PC-9 (cell line): ENCODE data around the gene ESPNL. TPM values are rescaled to one million over a fixed set of nuclear protein-coding genes. Genes with fewer than 3 reads are reported as not detected.

Experiments
- BruUV-seq: library from RNA; stranded (reverse); fragments of 400-500 nt; replicated peaks from 2 replicates; lab custom pipeline; 2021; lab: Mats Ljungman, UMichigan
- CTCF ChIA-PET: fragments of 300-600 bp; sonication (Branson Sonifier 250); formaldehyde crosslinking; loops from one replicate; lab custom pipeline; 2022; ENCODE audit warnings: antibody characterized with exemption; lab: Charles Lee
- POLR2A ChIA-PET: fragments of 300-600 bp; sonication (Branson Sonifier 250); formaldehyde crosslinking; loops from one replicate; lab custom pipeline; 2022; ENCODE audit warnings: antibody characterized with exemption; ENCODE audit not compliant: unreplicated experiment; lab: Charles Lee
- DNase-seq, 2 experiments: peaks; one replicate each; pipeline versions ENCODE4 v3.0.0 to v3.0.0-alpha.2; 2015 to 2022; ENCODE audit warnings: mixed read lengths in 1 of 2
- H2AFZ ChIP-seq: fragments of 200-600 bp; sonication (generic); 2 replicates; pipeline ENCODE4 v1.8.1; 2017; ENCODE audit warnings: antibody characterized with exemption
- H3F3A ChIP-seq: fragments of 200-600 bp; sonication (generic); 2 replicates; pipeline ENCODE4 v1.8.1; 2017; ENCODE audit warnings: antibody characterized with exemption, mild to moderate bottlenecking, low read depth; ENCODE audit not compliant: insufficient read depth
- H3K27ac ChIP-seq: fragments of 200-600 bp; sonication (generic); 2 replicates; pipeline ENCODE4 v1.6.1; 2016; ENCODE audit warnings: mixed run types
- H3K27me3 ChIP-seq: fragments of 200-600 bp; sonication (generic); 2 replicates; pipeline ENCODE4 v1.6.1; 2016; ENCODE audit warnings: low read depth, mixed run types; ENCODE audit not compliant: insufficient read depth
- H3K36me3 ChIP-seq: fragments of 200-600 bp; sonication (generic); 2 replicates; pipeline ENCODE4 v1.6.1; 2016; ENCODE audit warnings: low read depth, mixed run types
- H3K4me1 ChIP-seq: fragments of 200-600 bp; sonication (generic); replicated peaks from 2 replicates; pipeline ENCODE4 v1.6.1; 2016; ENCODE audit warnings: mixed run types; ENCODE audit not compliant: insufficient read depth
- H3K4me2 ChIP-seq: fragments of 200-600 bp; sonication (generic); 2 replicates; pipeline ENCODE4 v1.6.1; 2017; ENCODE audit warnings: mixed run types
- H3K4me3 ChIP-seq: fragments of 200-600 bp; sonication (generic); 2 replicates; pipeline ENCODE4 v1.6.1; 2016; ENCODE audit warnings: mixed run types
- H3K79me2 ChIP-seq: fragments of 200-600 bp; sonication (generic); 2 replicates; pipeline ENCODE4 v1.6.1; 2017; ENCODE audit warnings: low read depth, mixed run types
- H3K9me2 ChIP-seq: fragments of 200-600 bp; sonication (generic); 2 replicates; pipeline ENCODE4 v1.8.1; 2017; ENCODE audit warnings: mild to moderate bottlenecking; ENCODE audit not compliant: insufficient read depth
- H3K9me3 ChIP-seq: fragments of 200-600 bp; sonication (generic); 2 replicates; pipeline ENCODE4 v1.8.1; 2016; ENCODE audit warnings: low read depth; ENCODE audit not compliant: insufficient read depth
- H4K20me1 ChIP-seq: fragments of 200-600 bp; sonication (generic); 2 replicates; pipeline ENCODE4 v1.8.1; 2017; ENCODE audit not compliant: insufficient read depth
- EZH2 ChIP-seq: fragments of 200-600 bp; sonication (generic); IDR thresholded peaks from 2 replicates; pipeline ENCODE4 v1.8.0; 2017; ENCODE audit warnings: antibody characterized with exemption, low read depth
- intact Hi-C: fragments of 100-400 bp; cut with micrococcal nuclease; formaldehyde crosslinking; loops from one replicate; pipeline ENCODE4 v1.10.0; 2022; ENCODE audit not compliant: unreplicated experiment
- total RNA-seq: library from RNA; stranded (reverse); gene quantifications from 2 replicates; pipeline ENCODE4 v1.2.3, GENCODE V29; 2021
- TF ChIP-seq, protein P1 (sequence below): fragments of 200-600 bp; sonication (generic); conservative IDR thresholded peaks from 2 replicates; pipeline ENCODE4 v1.6.1; 2017; ENCODE audit warnings: mixed run types, antibody characterized with exemption, mild to moderate bottlenecking, moderate library complexity

Gene ESPNL
- total RNA-seq, 1 experiment from 2014 or later, result 1.1 TPM

DNA sequence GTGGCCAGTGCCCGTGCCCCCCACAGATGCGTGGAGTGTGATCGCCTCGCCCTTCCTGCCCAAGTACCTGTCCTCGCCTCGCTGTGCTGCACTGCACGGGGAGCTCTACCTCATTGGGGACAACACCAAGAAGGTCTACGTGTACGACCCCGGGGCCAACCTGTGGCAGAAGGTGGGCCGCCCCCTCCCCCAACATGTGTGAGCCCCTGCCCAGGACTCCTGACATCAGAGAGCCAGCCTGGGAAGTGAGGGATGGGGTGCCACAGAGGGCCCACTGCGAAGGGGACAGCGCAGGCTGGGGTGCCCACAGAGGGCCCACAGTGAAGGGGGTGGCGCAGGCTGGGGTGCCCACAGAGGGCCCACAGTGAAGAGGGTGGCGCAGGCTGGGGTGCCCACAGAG lies 48.8 kb downstream of the ESPNL start:
- Histone ChIP-seq H3K27ac (no peak overlapping the region), H3K27me3 (no peaks in the 10 kb centered on the region), H4K20me1 (no peaks in the 10 kb centered on the region), H3K9me3 (no peaks in the 10 kb centered on the region), H2AFZ (no peak overlapping the region), H3K4me1 (peaks cover 13% of the 10 kb centered on the region), H3K4me3 (no peak overlapping the region), H3K4me2 (no peak overlapping the region), H3F3A (peaks cover 14% of the 10 kb centered on the region), H3K9me2 (no peaks in the 10 kb centered on the region), H3K36me3 (no peaks in the 10 kb centered on the region), H3K79me2 (no peaks in the 10 kb centered on the region)
- POLR2A ChIA-PET, result no interaction called here
- CTCF ChIA-PET, result no interaction called here
- BruUV-seq, result no TSS peak
- no peak for TF ChIP-seq EZH2
- TF ChIP-seq, protein P1, sequence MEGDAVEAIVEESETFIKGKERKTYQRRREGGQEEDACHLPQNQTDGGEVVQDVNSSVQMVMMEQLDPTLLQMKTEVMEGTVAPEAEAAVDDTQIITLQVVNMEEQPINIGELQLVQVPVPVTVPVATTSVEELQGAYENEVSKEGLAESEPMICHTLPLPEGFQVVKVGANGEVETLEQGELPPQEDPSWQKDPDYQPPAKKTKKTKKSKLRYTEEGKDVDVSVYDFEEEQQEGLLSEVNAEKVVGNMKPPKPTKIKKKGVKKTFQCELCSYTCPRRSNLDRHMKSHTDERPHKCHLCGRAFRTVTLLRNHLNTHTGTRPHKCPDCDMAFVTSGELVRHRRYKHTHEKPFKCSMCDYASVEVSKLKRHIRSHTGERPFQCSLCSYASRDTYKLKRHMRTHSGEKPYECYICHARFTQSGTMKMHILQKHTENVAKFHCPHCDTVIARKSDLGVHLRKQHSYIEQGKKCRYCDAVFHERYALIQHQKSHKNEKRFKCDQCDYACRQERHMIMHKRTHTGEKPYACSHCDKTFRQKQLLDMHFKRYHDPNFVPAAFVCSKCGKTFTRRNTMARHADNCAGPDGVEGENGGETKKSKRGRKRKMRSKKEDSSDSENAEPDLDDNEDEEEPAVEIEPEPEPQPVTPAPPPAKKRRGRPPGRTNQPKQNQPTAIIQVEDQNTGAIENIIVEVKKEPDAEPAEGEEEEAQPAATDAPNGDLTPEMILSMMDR, result no peak
- DNase-seq, result no peak
- intact Hi-C loops, result loop anchor here (10.0 kb wide), 1 partner anchor 96 kb away; the partner anchor contains the start of gene HES6

DNA sequence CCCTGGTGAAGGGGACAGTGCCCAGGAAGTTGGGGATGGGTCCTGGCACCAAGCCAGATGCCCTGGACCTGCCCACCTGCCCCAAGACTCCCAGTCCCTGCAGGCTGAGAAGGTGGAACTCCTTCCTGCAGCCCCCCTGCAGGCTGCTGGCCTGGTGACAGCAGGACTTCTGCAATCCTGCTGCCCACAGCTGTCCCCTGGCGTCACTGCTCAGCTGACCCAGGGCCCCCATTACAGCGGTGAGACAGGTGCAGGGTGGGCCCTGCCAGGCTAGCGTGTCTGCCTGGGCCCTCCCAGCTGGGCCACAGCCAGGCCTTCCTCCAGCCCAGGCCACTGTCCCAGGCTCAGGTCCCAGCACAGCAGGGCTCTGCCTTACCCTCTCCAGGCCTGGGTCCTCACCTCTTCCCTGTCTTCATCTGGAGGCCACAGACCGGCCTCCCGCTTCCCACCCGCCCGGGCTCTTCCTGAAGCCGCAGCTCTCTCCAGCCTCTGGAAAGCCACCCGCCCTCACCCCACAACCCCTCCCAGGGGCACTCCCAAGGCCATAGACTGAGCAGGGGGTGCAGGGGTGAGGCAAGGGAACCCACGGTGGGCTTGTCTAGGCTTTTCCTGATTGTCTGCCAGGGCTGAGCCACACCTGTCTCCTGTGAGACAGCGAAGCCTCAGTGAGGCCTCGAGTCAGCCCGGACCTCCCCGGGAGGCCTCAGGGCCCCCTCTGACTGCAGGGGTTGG lies 49.9 kb downstream of the ESPNL start:
- H3K36me3 ChIP-seq, result no peaks in the 10 kb centered on the region
- DNase-seq, result no peak
- ChIA-PET POLR2A (no interaction called here), CTCF (no interaction called here)
- H2AFZ ChIP-seq, result no peak overlapping the region
- H4K20me1 ChIP-seq, result no peaks in the 10 kb centered on the region
- H3K4me2 ChIP-seq, result no peak overlapping the region
- no peak for TF ChIP-seq EZH2
- TF ChIP-seq, protein P1, result no peak
- H3K9me3 ChIP-seq, result no peaks in the 10 kb centered on the region
- H3F3A ChIP-seq, result peaks cover 8% of the 10 kb centered on the region; the same call in 1 of the 2 replicates
- H3K9me2 ChIP-seq, result no peaks in the 10 kb centered on the region
- no TSS peak for BruUV-seq
- H3K27me3 ChIP-seq, result no peaks in the 10 kb centered on the region
- H3K4me3 ChIP-seq, result no peak overlapping the region
- no peak overlapping the region for H3K27ac ChIP-seq
- peaks cover 11% of the 10 kb centered on the region for H3K4me1 ChIP-seq
- H3K79me2 ChIP-seq, result no peaks in the 10 kb centered on the region
- intact Hi-C loops, result loop anchor here (10.0 kb wide), 1 partner anchor 95 kb away; the partner anchor contains the start of gene HES6

DNA sequence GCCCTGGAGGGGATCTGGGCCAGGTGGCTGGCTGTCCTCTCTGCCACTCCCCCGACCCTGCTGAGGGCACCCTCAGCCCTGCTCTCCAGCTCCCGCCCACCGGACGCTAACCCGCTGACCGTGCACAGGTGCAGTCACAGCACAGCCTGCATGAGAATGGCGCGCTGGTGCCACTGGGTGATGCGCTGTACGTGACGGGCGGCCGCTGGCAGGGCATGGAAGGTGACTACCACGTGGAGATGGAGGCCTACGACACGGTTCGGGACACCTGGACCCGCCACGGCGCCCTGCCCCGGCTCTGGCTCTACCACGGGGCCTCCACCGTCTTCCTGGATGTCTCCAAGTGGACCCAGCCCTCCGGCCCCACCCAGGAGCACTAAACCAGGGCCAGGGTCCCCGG lies 50.5 kb downstream of the ESPNL start:
- no peaks in the 10 kb centered on the region for H3K9me2 ChIP-seq
- H3K4me3 ChIP-seq, result no peak overlapping the region
- POLR2A ChIA-PET, result interaction anchor here (0.6 kb wide), 1 partner anchor 137 kb away, joined by 5 read pairs; the partner anchor contains the start of gene PER2
- H3K9me3 ChIP-seq, result no peaks in the 10 kb centered on the region
- intact Hi-C loops, result no loop called here
- H3K27ac ChIP-seq, result no peak overlapping the region
- TF ChIP-seq, protein P1, result no peak
- no peak for TF ChIP-seq EZH2
- H3F3A ChIP-seq, result peaks cover 4% of the 10 kb centered on the region; the same call in 1 of the 2 replicates
- no TSS peak for BruUV-seq
- no peak overlapping the region for H2AFZ ChIP-seq
- H3K79me2 ChIP-seq, result no peaks in the 10 kb centered on the region
- CTCF ChIA-PET, result interaction anchor here (0.7 kb wide), 1 partner anchor 215 kb away, joined by 3 read pairs; no protein-coding TSS in a partner anchor
- H3K36me3 ChIP-seq, result no peaks in the 10 kb centered on the region
- peaks cover 8% of the 10 kb centered on the region for H3K4me1 ChIP-seq
- H4K20me1 ChIP-seq, result no peaks in the 10 kb centered on the region
- H3K27me3 ChIP-seq, result no peaks in the 10 kb centered on the region
- H3K4me2 ChIP-seq, result no peak overlapping the region
- DNase-seq, result no peak
